Stimulated activated memory B cell treated with anti-CD40 and anti-IgM and Interleukin-4, amounts not matched to agents 10 μg/mL and 1 μg/mL and 100 μg/mL, for 72 hours (primary cell): ENCODE data around the gene SLC16A6.
"Not testable (repeated sequence)": the region's sequence is repeated elsewhere in the genome, so short reads cannot be mapped to it uniquely, and the experiment has no call there.

ENCODE experiments used
- ATAC-seq: fragments of 150-1000 bp; cut with Tn5 transposase; 2 replicates; pipeline ENCODE4 v1.10.0; 2021
- H3K27ac Mint-ChIP-seq: one replicate; pipeline ENCODE4 v1.8.0; 2022; ENCODE audit warnings: mild to moderate bottlenecking, mixed read lengths
- H3K27me3 Mint-ChIP-seq: one replicate; pipeline ENCODE4 v1.8.0; 2022; ENCODE audit warnings: mixed read lengths
- H3K36me3 Mint-ChIP-seq: one replicate; pipeline ENCODE4 v1.8.0; 2022; ENCODE audit warnings: mixed read lengths
- H3K4me1 Mint-ChIP-seq: one replicate; pipeline ENCODE4 v1.8.0; 2022; ENCODE audit warnings: mixed read lengths
- H3K4me3 Mint-ChIP-seq: one replicate; pipeline ENCODE4 v1.8.0; 2022; ENCODE audit warnings: mild to moderate bottlenecking, moderate library complexity, mixed read lengths
- H3K9me3 Mint-ChIP-seq: one replicate; pipeline ENCODE4 v1.8.0; 2022; ENCODE audit warnings: mixed read lengths

SLC16A6 gene

DNA sequence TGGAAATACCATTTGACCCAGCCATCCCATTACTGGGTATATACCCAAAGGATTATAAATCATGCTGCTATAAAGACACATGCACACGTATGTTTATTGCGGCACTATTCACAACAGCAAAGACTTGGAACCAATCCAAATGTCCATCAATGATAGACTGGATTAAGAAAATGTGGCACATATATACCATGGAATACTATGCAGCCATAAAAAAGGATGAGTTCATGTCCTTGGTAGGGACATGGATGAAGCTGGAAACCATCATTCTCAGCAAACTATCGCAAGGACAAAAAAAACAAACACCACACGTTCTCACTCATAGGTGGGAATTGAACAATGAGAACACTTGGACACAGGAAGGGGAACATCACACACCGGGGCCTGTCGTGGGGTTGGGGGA lies 9.0 kb downstream of the SLC16A6 start:
- H3K36me3 Mint-ChIP-seq, result peaks cover 27% of the 10 kb centered on the region
- not testable (repeated sequence) for H3K9me3 Mint-ChIP-seq, H3K4me3 Mint-ChIP-seq, H3K27ac Mint-ChIP-seq, H3K4me1 Mint-ChIP-seq, H3K27me3 Mint-ChIP-seq, ATAC-seq

GRCh38 chr17:68277807-68278206 lies 13.1 kb downstream of the SLC16A6 start:
- Mint-ChIP-seq H3K36me3 (peaks cover 36% of the 10 kb centered on the region), H3K4me1 (peaks cover 4% of the 10 kb centered on the region), H3K27ac (no peak overlapping the region), H3K4me3 (no peak overlapping the region), H3K27me3 (no peaks in the 10 kb centered on the region), H3K9me3 (no peaks in the 10 kb centered on the region)
- no peak for ATAC-seq

- not testable (repeated sequence) for H3K4me3 Mint-ChIP-seq, H3K27me3 Mint-ChIP-seq, H3K4me1 Mint-ChIP-seq, ATAC-seq, H3K9me3 Mint-ChIP-seq, H3K27ac Mint-ChIP-seq
- peaks cover 36% of the 10 kb centered on the region for H3K36me3 Mint-ChIP-seq
Observed at GRCh38 chr17:68276339-68276738, 14.6 kb downstream of the SLC16A6 start.

GRCh38 chr17:68273722-68274121 lies 17.2 kb downstream of the SLC16A6 start:
- Mint-ChIP-seq H3K4me3 (no peak overlapping the region), H3K36me3 (peaks cover 36% of the 10 kb centered on the region), H3K4me1 (no peaks in the 10 kb centered on the region), H3K27me3 (no peaks in the 10 kb centered on the region), H3K9me3 (no peaks in the 10 kb centered on the region), H3K27ac (no peak overlapping the region)
- ATAC-seq, result no peak

DNA sequence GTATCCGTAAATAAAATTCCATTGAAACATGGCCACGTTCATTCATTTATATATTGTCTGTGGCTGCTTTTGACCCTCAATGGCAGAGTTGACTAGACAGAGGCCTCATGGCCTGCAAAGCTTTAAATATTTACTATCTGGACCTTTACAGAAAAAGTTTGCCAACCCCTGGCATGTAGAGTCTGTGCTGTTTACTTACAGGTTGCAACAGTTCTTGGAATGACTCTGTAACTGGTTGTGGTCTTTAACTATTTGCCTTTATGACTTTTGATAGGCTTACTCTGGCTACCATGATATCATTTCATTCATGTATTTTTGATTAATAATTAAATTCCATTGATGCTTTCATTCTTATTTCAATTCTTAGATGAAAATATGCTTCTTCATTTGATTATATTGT lies 25.1 kb downstream of the SLC16A6 start:
- not testable (repeated sequence) for H3K9me3 Mint-ChIP-seq, H3K27me3 Mint-ChIP-seq, H3K27ac Mint-ChIP-seq, H3K36me3 Mint-ChIP-seq, ATAC-seq, H3K4me3 Mint-ChIP-seq
- H3K4me1 Mint-ChIP-seq, result peaks cover 13% of the 10 kb centered on the region

- not testable (repeated sequence) for H3K4me3 Mint-ChIP-seq, H3K27me3 Mint-ChIP-seq, H3K27ac Mint-ChIP-seq, H3K36me3 Mint-ChIP-seq, H3K9me3 Mint-ChIP-seq
- ATAC-seq, result peak; percentile 65
- peaks cover 26% of the 10 kb centered on the region for H3K4me1 Mint-ChIP-seq
Observed at GRCh38 chr17:68263101-68263681, 27.7 kb downstream of the SLC16A6 start.

- H3K4me1 Mint-ChIP-seq, result peaks cover 33% of the 10 kb centered on the region
- not testable (repeated sequence) for H3K27ac Mint-ChIP-seq
Observed at GRCh38 chr17:68262467-68262866, 28.5 kb downstream of the SLC16A6 start.

GRCh38 chr17:68260051-68260762 lies 30.7 kb downstream of the SLC16A6 start:
- peak overlapping the region; percentile 88 for H3K27ac Mint-ChIP-seq
- peaks cover 55% of the 10 kb centered on the region for H3K4me1 Mint-ChIP-seq
- H3K36me3 Mint-ChIP-seq, result peaks cover 14% of the 10 kb centered on the region
- no peak for ATAC-seq
- no peaks in the 10 kb centered on the region for H3K9me3 Mint-ChIP-seq
- H3K4me3 Mint-ChIP-seq, result no peak overlapping the region
- no peaks in the 10 kb centered on the region for H3K27me3 Mint-ChIP-seq

More at GRCh38 chr17:68262467-68262866, 28.5 kb downstream of the SLC16A6 start:
- H3K4me3 Mint-ChIP-seq, H3K9me3 Mint-ChIP-seq, H3K36me3 Mint-ChIP-seq, H3K27me3 Mint-ChIP-seq, ATAC-seq: not testable (repeated sequence)

DNA sequence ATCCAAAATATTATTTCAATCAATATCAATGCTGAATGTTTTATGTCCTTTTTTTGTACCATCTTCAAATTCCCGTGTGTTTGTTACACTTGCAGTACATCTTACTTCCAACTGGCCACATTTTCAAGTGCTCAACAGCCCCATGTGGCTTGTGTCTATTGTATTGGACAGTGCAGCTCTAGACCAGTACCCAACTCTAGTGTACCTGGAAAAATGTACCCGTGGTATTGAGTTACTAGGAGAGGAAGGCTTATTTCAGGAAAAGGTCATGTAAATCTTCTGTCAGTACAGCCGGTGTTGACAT lies 31.3 kb downstream of the SLC16A6 start:
- H3K4me3 Mint-ChIP-seq, H3K9me3 Mint-ChIP-seq, ATAC-seq, H3K27me3 Mint-ChIP-seq: not testable (repeated sequence)
- H3K4me1 Mint-ChIP-seq, result peaks cover 57% of the 10 kb centered on the region
- H3K36me3 Mint-ChIP-seq, result peaks cover 16% of the 10 kb centered on the region
- peak overlapping the region; percentile 88 for H3K27ac Mint-ChIP-seq

DNA sequence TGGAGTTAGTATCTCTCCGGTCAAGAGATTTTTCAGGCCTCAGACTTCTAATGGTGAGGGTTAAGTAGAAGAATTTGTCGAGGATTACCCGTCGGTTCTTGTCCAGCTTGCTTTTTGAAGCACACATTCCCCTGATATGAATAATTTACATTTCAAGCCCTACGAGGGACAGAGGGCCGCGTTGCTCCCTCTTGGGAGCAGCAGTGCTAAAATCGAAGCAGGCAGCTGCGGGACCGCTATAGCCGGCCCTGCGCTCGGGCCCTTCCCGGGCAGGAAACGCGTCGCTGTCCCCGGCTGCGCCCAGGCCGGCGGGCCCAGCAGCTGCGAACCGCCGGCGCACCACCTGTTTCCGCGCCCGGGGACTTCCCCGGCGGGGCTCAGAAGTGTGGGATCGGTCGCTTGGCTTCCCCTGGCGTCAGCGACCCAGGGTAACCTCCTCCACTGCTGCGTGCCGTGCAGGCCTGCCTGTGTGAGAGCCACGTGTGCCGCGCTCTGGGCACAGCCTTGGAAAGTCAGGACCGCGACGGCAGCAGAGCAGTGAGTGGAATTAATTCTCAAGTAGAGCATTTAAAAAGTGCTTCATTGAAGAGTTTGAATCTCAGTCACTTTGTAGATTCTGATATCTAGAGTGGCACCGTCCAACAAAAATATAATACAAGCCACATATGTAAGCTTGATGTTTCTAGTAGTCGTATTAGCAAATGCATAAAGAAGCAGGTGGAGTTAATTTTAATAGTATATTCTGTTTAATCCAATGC lies 31.9 kb downstream of the SLC16A6 start:
- Mint-ChIP-seq H3K4me1 (peaks cover 62% of the 10 kb centered on the region), H3K36me3 (peaks cover 20% of the 10 kb centered on the region), H3K4me3 (peak overlapping the region; percentile 46), H3K27ac (peak overlapping the region; percentile 88)
- not testable (repeated sequence) for H3K27me3 Mint-ChIP-seq, H3K9me3 Mint-ChIP-seq
- peak; percentile 98 for ATAC-seq

DNA sequence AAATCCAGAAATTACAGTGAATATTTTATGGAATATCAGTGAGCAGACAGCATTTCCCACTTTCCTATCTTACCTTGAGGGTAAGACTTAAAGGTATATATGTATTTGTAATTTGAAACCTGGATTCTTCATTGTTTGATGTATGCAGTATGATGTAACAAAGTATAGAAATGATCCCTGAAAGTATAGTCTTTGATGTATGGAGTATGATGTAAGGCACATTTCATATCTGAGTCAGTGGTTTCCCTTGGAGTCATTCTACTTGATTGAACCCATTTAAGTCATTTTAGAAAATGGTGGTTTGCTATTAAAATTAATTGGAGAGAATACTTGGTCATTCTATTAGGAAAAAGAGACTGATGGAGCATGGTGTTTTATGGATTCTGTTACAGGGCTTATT lies 33.0 kb downstream of the SLC16A6 start:
- no peaks in the 10 kb centered on the region for H3K9me3 Mint-ChIP-seq
- peaks cover 67% of the 10 kb centered on the region for H3K4me1 Mint-ChIP-seq
- no peak for ATAC-seq
- H3K27ac Mint-ChIP-seq, result peak overlapping the region; percentile 88
- peaks cover 27% of the 10 kb centered on the region for H3K36me3 Mint-ChIP-seq
- H3K27me3 Mint-ChIP-seq, result no peaks in the 10 kb centered on the region
- H3K4me3 Mint-ChIP-seq, result no peak overlapping the region

DNA sequence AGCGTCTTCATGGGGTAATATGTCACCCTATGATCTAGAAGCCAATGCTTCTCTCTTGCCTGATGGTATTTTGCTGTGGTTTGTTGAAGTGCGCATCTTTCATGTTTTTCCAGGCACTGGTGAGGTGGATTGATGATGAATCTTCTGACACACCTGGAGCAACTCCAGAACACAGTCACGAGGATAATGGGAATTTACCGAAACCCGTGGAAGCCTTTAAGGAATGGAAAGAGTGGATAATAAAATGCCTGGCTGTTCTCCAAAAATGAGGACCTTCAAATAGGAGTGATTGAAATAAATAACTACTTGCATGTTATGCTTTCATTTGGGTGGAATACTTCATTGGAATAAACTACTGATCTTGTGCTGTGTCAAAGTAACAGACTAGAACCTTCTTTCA lies 34.2 kb downstream of the SLC16A6 start:
- not testable (repeated sequence) for ATAC-seq
- peak overlapping the region; percentile 88 for H3K27ac Mint-ChIP-seq
- peaks cover 29% of the 10 kb centered on the region for H3K36me3 Mint-ChIP-seq

GRCh38 chr17:68255731-68256538 lies 35.0 kb downstream of the SLC16A6 start:
- H3K4me1 Mint-ChIP-seq, result peaks cover 62% of the 10 kb centered on the region
- no peaks in the 10 kb centered on the region for H3K9me3 Mint-ChIP-seq
- H3K27ac Mint-ChIP-seq, result peak overlapping the region; percentile 88
- no peaks in the 10 kb centered on the region for H3K27me3 Mint-ChIP-seq
- peak; percentile 49 for ATAC-seq
- no peak overlapping the region for H3K4me3 Mint-ChIP-seq
- peaks cover 29% of the 10 kb centered on the region for H3K36me3 Mint-ChIP-seq

More for the DNA sequence above, 34.2 kb downstream of the SLC16A6 start:
- not testable (repeated sequence) for H3K27me3 Mint-ChIP-seq, H3K9me3 Mint-ChIP-seq, H3K4me3 Mint-ChIP-seq
- peaks cover 62% of the 10 kb centered on the region for H3K4me1 Mint-ChIP-seq

DNA sequence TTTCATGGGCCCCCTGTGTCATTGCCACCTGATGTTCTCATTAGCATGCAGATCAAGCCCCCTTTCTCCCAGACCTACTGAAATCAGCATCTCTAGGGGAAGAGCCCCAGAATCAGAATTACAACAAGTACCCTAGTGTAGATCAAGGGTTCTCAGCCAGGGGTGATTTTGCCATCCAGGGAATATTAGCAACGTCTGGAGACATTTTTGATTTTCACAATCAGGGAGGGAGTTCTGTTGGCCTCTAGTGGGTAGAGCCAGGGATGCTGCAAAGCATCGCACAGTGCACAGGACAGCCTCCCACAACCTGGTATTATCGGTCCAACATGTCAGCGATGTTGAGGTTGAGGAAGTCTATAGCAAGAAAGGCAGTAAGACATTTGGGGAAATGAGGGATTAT lies 35.8 kb downstream of the SLC16A6 start:
- Mint-ChIP-seq H3K4me1 (peaks cover 63% of the 10 kb centered on the region), H3K36me3 (peaks cover 29% of the 10 kb centered on the region), H3K9me3 (no peaks in the 10 kb centered on the region), H3K4me3 (no peak overlapping the region), H3K27me3 (no peaks in the 10 kb centered on the region), H3K27ac (peak overlapping the region; percentile 88)
- ATAC-seq, result no peak

DNA sequence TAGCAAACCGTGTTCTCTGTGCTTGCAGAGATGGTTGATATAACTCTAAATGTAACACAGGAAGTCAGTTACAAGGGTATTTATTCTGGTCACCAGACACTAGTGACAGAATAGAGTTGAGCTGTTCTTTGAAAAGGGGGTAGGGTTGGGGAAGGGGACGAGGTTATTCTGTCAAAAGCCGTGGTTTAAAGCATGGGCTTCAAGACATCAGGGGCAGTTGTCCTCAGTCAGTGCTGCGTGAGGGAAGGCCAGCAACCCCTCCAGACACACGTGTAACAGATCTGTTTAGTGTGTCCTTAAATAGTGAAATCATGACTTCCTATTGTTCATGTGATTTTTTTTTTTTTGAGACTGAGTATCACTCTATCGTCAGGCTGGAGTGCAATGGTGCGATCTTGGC lies 37.5 kb downstream of the SLC16A6 start:
- H3K27ac Mint-ChIP-seq, result peak overlapping the region; percentile 88
- H3K4me1 Mint-ChIP-seq, result peaks cover 68% of the 10 kb centered on the region
- H3K9me3 Mint-ChIP-seq, H3K27me3 Mint-ChIP-seq, ATAC-seq, H3K4me3 Mint-ChIP-seq: not testable (repeated sequence)
- peaks cover 29% of the 10 kb centered on the region for H3K36me3 Mint-ChIP-seq
